ENCODE results near the gene WIZ. TPM values are rescaled to one million over a fixed set of nuclear protein-coding genes. Genes with fewer than 3 reads are reported as not detected.

Gene WIZ
- total RNA-seq, 4 donors from 2014 or later = 23.0 to 48.5 (median 29.6) TPM

- no peak for DNase-seq
- Histone ChIP-seq H3K4me1 (peaks cover 2 to 36% of the 10 kb centered on the region in 2 donors), H3K27me3 (no peaks in the 10 kb centered on the region), H3K36me3 (peaks cover 54 to 64% of the 10 kb centered on the region in 2 donors), H3K9me3 (no peaks in the 10 kb centered on the region), H3K4me3 (replicated peaks in 1 of 3) (no peak overlapping the region), H3K27ac (no peak overlapping the region)
- TF ChIP-seq POLR2A (IDR thresholded peaks at IDR 0.05) = no peak
- no peak for TF ChIP-seq CTCF (IDR thresholded peaks at IDR 0.05)
- 86 to 91% methylated on average over 14 to 17 of the region's 17 CpGs for WGBS, 2 donors
- intact Hi-C loops (cut with DNase I) = loop anchor here (10.0 kb wide), 1 partner anchor 183 kb away; no protein-coding TSS in a partner anchor
Observed at GRCh38 chr19:15371786-15372380, 77.9 kb downstream of the WIZ start.

GRCh38 chr19:15371119-15371518 is 78.6 kb downstream of the WIZ start:
- intact Hi-C loops (cut with DNase I) = loop anchor here (10.0 kb wide), 1 partner anchor 184 kb away; no protein-coding TSS in a partner anchor
- WGBS, 2 donors = 95 to 99% methylated on average over 5 to 7 of the region's 7 CpGs
- peaks cover 54 to 65% of the 10 kb centered on the region in 2 donors for H3K36me3 ChIP-seq
- TF ChIP-seq CTCF (IDR thresholded peaks at IDR 0.05) (no peak), POLR2A (IDR thresholded peaks at IDR 0.05) (no peak)
- H3K27ac ChIP-seq = no peak overlapping the region
- no peaks in the 10 kb centered on the region for H3K9me3 ChIP-seq
- H3K4me1 ChIP-seq = peaks cover 0 to 29% of the 10 kb centered on the region in 2 donors
- no peak overlapping the region for H3K4me3 ChIP-seq (replicated peaks in 1 of 3)
- no peak for DNase-seq
- H3K27me3 ChIP-seq = no peaks in the 10 kb centered on the region

MicroRNA genes within 50 kb of the gene (microRNA counts, 767-probe panel; counts per million panel counts)
- 0 counts per million in 2 donors for microRNA hsa-miR-1470

Small RNAs within 50 kb of the gene (microRNA-seq; reads per million reads assigned to microRNA genes)
- gene MIR1470 = not detected

Small RNAs within 50 kb of the gene (small RNA-seq; reads per million reads assigned to genes)
- not detected for gene MIR1470

Other genes with a start within 250 kb of the WIZ start
- 10 to 100 TPM; 10.9 to 53.9 (median 20.0) TPM for gene NOTCH3, start 249.0 kb downstream of the WIZ start, total RNA-seq
- 1 to 10 TPM in 1 of 4 donors, under 1 TPM in 1, not detected in 2; 0.59 to 1.1 TPM for gene EPHX3, start 217.5 kb downstream of the WIZ start, total RNA-seq
- 10 to 100 TPM; 20.8 to 78.1 (median 32.4) TPM for gene BRD4, start 117.4 kb downstream of the WIZ start, total RNA-seq
- gene AKAP8, start 70.2 kb downstream of the WIZ start, total RNA-seq = 10 to 100 TPM; 21.8 to 33.2 (median 26.6) TPM
- gene AKAP8L, start 31.0 kb downstream of the WIZ start, total RNA-seq = 100 to 1,000 TPM; 122 to 272 (median 204) TPM
- 1 to 10 TPM; 2.6 to 4.4 (median 3.7) TPM for gene RASAL3, start 14.6 kb upstream of the WIZ start, total RNA-seq
- not detected for gene PGLYRP2, start 29.5 kb upstream of the WIZ start, total RNA-seq
- under 1 TPM in 1 of 4 donors, not detected in 3; 0.11 TPM for gene CYP4F22, start 58.6 kb upstream of the WIZ start, total RNA-seq
- not detected for gene CYP4F8, start 165.3 kb upstream of the WIZ start, total RNA-seq
- under 1 TPM in 2 of 4 donors, not detected in 2; 0.33 to 0.59 TPM for gene CYP4F3, start 190.9 kb upstream of the WIZ start, total RNA-seq
- gene CYP4F12, start 223.1 kb upstream of the WIZ start, total RNA-seq = 1 to 10 TPM; 1.9 to 4.6 (median 3.2) TPM